Measurements from ENCODE around the gene FAN1.

GRCh38 chr15:30872341-30872748 is 31.4 kb upstream of the FAN1 start:
- no peak for TF ChIP-seq CTCF (conservative IDR thresholded peaks at IDR 0.05)
- TF ChIP-seq ZFX (IDR thresholded peaks at IDR 0.05) = no peak
